RWPE1 (cell line): ENCODE data around the gene SLC9A6.
A peak's percentile ranks its signal among the peaks of the same experiment; 100 is the strongest.

Experiments used
- CTCF ChIA-PET: fragments of 350-600 bp; sonication (Branson Sonifier 250); formaldehyde crosslinking; extraction: SDS; loops from one replicate; lab custom pipeline; 2021; lab: Yijun Ruan, JAX
- POLR2A ChIA-PET: fragments of 400-600 bp; formaldehyde crosslinking; extraction: SDS; loops from one replicate; lab custom pipeline; 2020; ENCODE audit warnings: antibody characterized with exemption; ENCODE audit not compliant: low non-redundant PET; lab: Yijun Ruan, JAX
- DNase-seq: peaks from one replicate; pipeline ENCODE4 v3.0.0; 2012; ENCODE audit warnings: low spot score
- H3K27ac ChIP-seq: fragments of 450-650 bp; 2 replicates; pipeline ENCODE4 v1.5.1; 2017
- TF ChIP-seq, protein P1 (sequence below): fragments of 450-650 bp; conservative IDR thresholded peaks from 2 replicates; pipeline ENCODE4 v1.5.1; 2017; ENCODE audit warnings: low read depth, mild to moderate bottlenecking

SLC9A6 gene

DNA sequence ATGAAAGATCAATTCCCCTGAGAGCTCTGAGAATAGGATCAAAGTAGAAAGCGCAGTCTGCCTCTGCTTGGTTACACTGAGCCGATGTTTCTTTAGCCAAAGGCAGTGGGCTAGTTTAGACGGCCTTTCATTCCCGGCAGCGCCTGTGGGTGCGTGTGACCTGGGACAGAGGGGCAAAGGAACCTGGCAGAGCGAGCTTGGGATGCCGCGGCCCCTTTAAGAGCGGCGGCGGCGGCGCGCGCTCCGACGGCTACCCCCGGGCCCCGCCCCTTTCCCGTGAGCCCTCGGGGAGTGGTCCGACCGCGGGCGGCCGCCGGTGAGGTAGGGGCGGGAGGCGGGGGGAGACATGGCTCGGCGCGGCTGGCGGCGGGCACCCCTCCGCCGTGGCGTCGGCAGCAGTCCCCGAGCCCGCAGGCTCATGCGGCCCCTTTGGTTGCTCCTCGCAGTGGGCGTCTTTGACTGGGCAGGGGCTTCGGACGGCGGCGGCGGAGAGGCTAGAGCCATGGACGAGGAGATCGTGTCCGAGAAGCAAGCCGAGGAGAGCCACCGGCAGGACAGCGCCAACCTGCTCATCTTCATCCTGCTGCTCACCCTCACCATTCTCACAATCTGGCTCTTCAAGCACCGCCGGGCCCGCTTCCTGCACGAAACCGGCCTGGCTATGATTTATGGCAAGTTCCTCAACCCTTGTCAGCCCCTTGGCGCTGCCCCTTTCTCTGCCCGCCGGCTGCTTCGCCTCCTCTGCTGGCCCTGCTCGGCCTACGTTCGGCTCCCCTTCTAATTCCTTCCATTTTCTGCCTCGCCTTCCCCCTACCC is at the start of gene SLC9A6:
Gene SLC9A6 (plus strand): TSS at position 279 of the 816 bp plus-strand sequence. CDS start 224 bp downstream, at position 503.
- DNase-seq = peak; percentile 66
- TF ChIP-seq, protein P1, sequence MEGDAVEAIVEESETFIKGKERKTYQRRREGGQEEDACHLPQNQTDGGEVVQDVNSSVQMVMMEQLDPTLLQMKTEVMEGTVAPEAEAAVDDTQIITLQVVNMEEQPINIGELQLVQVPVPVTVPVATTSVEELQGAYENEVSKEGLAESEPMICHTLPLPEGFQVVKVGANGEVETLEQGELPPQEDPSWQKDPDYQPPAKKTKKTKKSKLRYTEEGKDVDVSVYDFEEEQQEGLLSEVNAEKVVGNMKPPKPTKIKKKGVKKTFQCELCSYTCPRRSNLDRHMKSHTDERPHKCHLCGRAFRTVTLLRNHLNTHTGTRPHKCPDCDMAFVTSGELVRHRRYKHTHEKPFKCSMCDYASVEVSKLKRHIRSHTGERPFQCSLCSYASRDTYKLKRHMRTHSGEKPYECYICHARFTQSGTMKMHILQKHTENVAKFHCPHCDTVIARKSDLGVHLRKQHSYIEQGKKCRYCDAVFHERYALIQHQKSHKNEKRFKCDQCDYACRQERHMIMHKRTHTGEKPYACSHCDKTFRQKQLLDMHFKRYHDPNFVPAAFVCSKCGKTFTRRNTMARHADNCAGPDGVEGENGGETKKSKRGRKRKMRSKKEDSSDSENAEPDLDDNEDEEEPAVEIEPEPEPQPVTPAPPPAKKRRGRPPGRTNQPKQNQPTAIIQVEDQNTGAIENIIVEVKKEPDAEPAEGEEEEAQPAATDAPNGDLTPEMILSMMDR = no peak
- POLR2A ChIA-PET = no interaction called here
- peak within 1 kb of the TSS; percentile 78 for H3K27ac ChIP-seq
- CTCF ChIA-PET = no interaction called here

DNA sequence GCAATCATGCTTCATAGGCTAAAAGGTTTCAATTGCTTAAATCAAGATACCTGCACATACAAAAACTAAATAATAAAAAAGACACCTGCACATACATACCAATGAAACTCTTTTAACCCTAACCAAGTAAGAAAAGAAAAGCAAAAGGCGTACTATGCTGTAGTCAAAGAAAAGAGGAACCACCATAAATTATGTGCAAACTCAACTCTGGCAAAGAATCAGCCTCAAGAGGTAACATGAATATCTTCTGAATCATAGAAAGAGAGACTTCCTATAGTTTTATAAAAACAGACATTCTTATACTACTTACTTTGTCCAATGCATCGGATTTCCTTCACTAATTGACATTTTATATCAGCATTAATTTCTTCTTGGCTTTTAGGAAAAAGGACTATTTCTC is 40.7 kb upstream of the SLC9A6 start:
- H3K27ac ChIP-seq = no peak overlapping the region
- TF ChIP-seq, protein P1 = no peak
- DNase-seq = no peak
- CTCF ChIA-PET = no interaction called here
- POLR2A ChIA-PET = no interaction called here

DNA sequence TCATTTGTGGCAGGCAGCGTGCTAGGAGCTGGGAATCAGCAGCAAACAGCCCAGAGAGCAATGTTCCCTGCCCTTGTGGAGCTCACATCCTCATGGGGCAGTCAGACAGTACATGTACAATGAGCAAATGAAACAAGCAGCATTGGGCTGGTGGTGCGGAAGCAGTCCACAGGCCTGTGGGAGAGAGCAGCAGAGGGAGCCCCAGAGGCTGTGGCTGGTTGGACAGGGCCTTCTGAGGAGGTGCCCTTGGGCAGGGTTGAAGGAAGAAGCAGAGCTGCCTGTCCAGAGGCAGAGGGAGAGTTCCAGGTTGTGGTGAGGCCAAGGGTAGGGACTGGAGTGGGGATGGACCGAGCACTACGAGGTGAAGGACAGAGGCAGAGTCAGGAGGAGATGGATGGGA is 33.9 kb upstream of the SLC9A6 start:
- ChIA-PET POLR2A (no interaction called here), CTCF (no interaction called here)
- DNase-seq = no peak
- no peak overlapping the region for H3K27ac ChIP-seq
- TF ChIP-seq, protein P1 = no peak

DNA sequence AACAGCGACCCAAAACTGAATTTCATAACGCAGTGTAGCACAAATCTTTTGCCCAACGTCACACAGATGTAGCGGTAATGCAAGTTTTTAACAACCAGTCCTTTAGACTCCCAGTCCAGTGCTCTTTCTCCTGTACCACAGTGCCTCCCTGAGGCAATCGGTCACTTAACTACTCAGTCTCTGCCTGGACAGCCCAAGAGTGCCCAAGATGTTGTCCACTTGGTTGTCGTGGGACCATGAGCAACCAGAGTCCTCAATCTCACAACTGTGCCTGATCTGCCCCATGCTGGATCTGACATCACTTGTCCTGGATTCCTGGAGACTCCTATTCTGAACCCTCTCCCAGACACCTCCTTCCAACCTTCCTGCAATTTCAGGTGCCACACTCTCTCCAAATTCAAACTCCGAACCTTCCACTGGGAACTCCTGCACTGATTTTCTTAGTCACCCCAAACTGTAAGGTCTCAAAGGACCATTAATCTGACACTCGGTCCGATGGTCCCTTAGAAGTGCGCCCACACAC is 12.1 kb upstream of the SLC9A6 start:
- TF ChIP-seq, protein P1 = no peak
- DNase-seq = no peak
- peak overlapping the region; percentile 89 for H3K27ac ChIP-seq
- ChIA-PET CTCF (interaction anchor here (0.7 kb wide), 2 partner anchors 9 to 919 kb away, joined by 3 to 5 read pairs; no protein-coding TSS in a partner anchor), POLR2A (no interaction called here)

DNA sequence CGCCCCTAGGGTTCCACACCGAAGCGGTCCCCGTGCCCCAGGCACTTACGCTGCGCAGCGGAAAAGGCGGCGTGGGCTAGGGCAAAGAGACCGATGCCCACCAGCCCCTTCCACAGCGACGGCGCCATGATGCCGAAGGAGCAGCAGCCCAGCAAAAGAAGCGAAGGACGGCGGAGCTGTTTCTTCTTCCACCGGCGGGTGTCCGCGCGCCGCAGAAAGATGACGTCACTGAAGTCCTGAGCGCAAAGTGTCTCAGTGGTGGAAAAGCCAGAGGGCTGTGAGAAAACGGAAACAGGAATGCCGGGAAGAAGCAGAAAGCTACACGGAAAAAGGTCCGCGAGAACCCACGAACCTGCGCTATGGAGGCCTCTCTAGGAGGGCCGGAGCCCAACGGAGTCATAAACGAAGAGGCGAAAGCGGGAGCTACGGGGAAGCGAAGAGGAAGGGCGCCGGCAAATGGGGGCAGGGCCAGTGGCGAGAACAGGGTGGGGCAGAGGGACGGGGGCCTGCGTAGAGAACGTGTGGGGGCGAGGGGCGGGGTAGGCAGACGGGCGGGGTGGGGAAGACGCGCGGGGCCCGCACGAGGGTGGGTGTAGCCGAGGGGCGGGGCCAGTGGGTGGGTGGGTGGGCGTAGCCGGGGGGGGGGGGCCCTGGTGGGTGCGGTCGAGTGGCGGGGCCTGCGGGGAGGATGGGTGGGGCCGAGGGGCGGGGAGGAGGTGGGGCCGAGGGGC is 11.5 kb upstream of the SLC9A6 start, which contains the start of gene MMGT1:
Gene MMGT1 (minus strand): TSS at position 441 of the 731 bp plus-strand sequence. CDS start 313 bp downstream, at position 128.
- H3K27ac ChIP-seq = peak within 1 kb of the TSS; percentile 89
- POLR2A ChIA-PET = no interaction called here
- peak; percentile 90 for DNase-seq
- TF ChIP-seq, protein P1 = no peak
- CTCF ChIA-PET = interaction anchor here (0.7 kb wide), 2 partner anchors 9 to 920 kb away, joined by 3 to 5 read pairs; no protein-coding TSS in a partner anchor

DNA sequence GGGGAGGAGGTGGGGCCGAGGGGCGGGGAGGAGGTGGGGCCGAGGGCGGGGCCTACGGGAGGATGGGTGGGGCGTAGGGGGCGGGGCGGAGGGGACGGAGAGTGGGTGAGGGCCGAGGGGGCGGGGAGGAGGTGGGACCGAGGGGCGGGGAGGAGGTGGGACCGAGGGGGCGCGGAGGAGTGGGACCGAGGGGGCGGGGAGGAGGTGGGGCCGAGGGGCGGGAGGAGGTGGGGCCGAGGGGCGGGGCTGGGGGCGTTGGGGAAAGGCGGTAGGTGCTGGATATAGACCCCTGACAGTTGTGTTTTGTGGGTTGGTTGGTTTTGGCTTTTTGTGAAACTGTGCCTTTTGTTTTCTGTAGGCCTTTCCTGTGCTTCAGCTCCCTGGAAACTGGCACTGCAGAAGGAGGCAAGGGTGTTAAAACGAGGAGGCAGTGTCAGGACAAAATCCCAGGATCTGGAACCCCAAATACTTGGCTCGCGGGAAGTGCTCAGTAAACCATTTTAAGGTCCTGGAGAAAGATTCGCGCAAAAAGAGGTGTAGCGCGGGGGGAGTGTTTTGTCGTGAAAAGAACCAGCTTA is 10.9 kb upstream of the SLC9A6 start:
- 0 out of 2 replicates have a peak overlapping the region, but pooled peaks have one; percentile 42 for H3K27ac ChIP-seq
- DNase-seq = no peak
- TF ChIP-seq, protein P1 = no peak
- POLR2A ChIA-PET = no interaction called here
- CTCF ChIA-PET = interaction anchor here (0.7 kb wide), 1 partner anchor 15 kb away, joined by 3 read pairs; no protein-coding TSS in a partner anchor
